GM18861 (cell line): ENCODE data around the gene CRLF1.

Experiments used
- ATAC-seq: cut with Tn5 transposase; IDR thresholded peaks from one replicate; pipeline ENCODE4 v1.9.1; 2021; ENCODE audit not compliant: unreplicated experiment

The CRLF1 gene

GRCh38 chr19:18606281-18607225, at the start of gene CRLF1:
CRLF1 (minus strand) TSS chr19:18606799; CDS start chr19:18606656, 143 bp downstream.
- ATAC-seq: no peak

- no peak for ATAC-seq
These were observed 48.7 kb upstream of the CRLF1 start for GRCh38 chr19:18655173-18655844.

GRCh38 chr19:18654469-18654868, 47.9 kb upstream of the CRLF1 start:
- no peak for ATAC-seq

- ATAC-seq: no peak
These were observed 47.3 kb upstream of the CRLF1 start for GRCh38 chr19:18653853-18654252.

- ATAC-seq: no peak
These were observed 45.1 kb upstream of the CRLF1 start for GRCh38 chr19:18651733-18652132.

GRCh38 chr19:18651300-18651699, 44.7 kb upstream of the CRLF1 start:
- ATAC-seq: no peak

- no peak for ATAC-seq
These were observed 44.0 kb upstream of the CRLF1 start for GRCh38 chr19:18650468-18651041.

- ATAC-seq: no peak
These were observed 43.4 kb upstream of the CRLF1 start for GRCh38 chr19:18650021-18650390.

GRCh38 chr19:18649371-18650020, 42.9 kb upstream of the CRLF1 start:
- no peak for ATAC-seq

GRCh38 chr19:18648973-18649315, 42.3 kb upstream of the CRLF1 start:
- no peak for ATAC-seq

- no peak for ATAC-seq
These were observed 41.2 kb upstream of the CRLF1 start for GRCh38 chr19:18647807-18648206.

- ATAC-seq: no peak
These were observed 40.8 kb upstream of the CRLF1 start for GRCh38 chr19:18647371-18647767.

- no peak for ATAC-seq
These were observed 40.2 kb upstream of the CRLF1 start for GRCh38 chr19:18646535-18647370.

GRCh38 chr19:18645035-18645511, 38.5 kb upstream of the CRLF1 start:
- ATAC-seq: no peak

GRCh38 chr19:18644196-18645034, 37.8 kb upstream of the CRLF1 start:
- no peak for ATAC-seq

- no peak for ATAC-seq
These were observed 33.2 kb upstream of the CRLF1 start for GRCh38 chr19:18639706-18640243.

GRCh38 chr19:18637673-18638630, 31.4 kb upstream of the CRLF1 start:
- no peak for ATAC-seq

GRCh38 chr19:18636969-18637629, 30.5 kb upstream of the CRLF1 start, which contains the start of gene KLHL26:
KLHL26 (plus strand) TSS chr19:18637028; CDS start chr19:18637055, 27 bp downstream.
- no peak for ATAC-seq
